OCI-LY1 (cell line): Measurements from ENCODE around the gene WNT16.

Experiments used
- EZH2 ChIP-seq: fragments of 200-600 bp; sonication (generic), shearing (Covaris generic); IDR thresholded peaks from 2 replicates; pipeline ENCODE4 v1.8.0; 2017; ENCODE audit warnings: borderline replicate concordance, mixed run types, mild to moderate bottlenecking, antibody characterized with exemption, low read length, moderate library complexity, mixed read lengths
- TF ChIP-seq, protein P1 (sequence below): fragments of 200-600 bp; sonication (generic), shearing (Covaris generic); IDR thresholded peaks from 2 replicates; pipeline ENCODE4 v1.5.1; 2017; ENCODE audit warnings: mild to moderate bottlenecking, antibody characterized with exemption, low read length, moderate library complexity, mixed read lengths

DNA sequence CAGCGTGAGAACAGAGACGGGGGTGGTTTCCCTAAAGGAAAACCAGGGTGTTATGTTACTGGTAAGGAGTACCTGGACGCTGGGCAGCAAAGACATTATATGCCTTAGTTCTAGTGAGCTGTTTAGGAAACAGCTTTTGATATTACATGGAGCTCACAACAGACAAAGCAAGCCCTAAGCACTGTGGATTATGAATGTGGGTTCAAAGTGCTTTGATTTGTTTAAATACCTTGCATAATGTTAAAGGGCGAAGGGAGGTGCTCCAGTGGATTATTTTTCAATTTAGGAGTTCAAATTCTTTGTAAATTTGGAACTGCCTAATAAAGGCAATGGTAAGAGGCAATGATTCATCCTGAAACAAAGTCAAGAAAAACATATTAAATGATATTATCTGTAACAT lies 13.8 kb downstream of the WNT16 start:
- TF ChIP-seq, protein P1, sequence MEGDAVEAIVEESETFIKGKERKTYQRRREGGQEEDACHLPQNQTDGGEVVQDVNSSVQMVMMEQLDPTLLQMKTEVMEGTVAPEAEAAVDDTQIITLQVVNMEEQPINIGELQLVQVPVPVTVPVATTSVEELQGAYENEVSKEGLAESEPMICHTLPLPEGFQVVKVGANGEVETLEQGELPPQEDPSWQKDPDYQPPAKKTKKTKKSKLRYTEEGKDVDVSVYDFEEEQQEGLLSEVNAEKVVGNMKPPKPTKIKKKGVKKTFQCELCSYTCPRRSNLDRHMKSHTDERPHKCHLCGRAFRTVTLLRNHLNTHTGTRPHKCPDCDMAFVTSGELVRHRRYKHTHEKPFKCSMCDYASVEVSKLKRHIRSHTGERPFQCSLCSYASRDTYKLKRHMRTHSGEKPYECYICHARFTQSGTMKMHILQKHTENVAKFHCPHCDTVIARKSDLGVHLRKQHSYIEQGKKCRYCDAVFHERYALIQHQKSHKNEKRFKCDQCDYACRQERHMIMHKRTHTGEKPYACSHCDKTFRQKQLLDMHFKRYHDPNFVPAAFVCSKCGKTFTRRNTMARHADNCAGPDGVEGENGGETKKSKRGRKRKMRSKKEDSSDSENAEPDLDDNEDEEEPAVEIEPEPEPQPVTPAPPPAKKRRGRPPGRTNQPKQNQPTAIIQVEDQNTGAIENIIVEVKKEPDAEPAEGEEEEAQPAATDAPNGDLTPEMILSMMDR = no peak
- no peak for TF ChIP-seq EZH2
